Measurements from ENCODE around the gene NFIC.
A peak's percentile ranks its signal among the peaks of the same experiment; 100 is the strongest.
"Not testable (repeated sequence)": the region's sequence is repeated elsewhere in the genome, so short reads cannot be mapped to it uniquely, and the experiment has no call there.

NFIC gene

GRCh38 chr19:3365836-3366752 is at the start of gene NFIC:
NFIC (plus strand) TSS chr19:3366583; CDS start chr19:3366637, 54 bp downstream.
- no peak for DNase-seq (ENCODE audit: low spot score)

- DNase-seq (ENCODE audit: low spot score) = no peak
Measured at GRCh38 chr19:3316659-3317207, 49.6 kb upstream of the NFIC start.

- no peak for DNase-seq (ENCODE audit: low spot score)
Measured at GRCh38 chr19:3319643-3320353, 46.6 kb upstream of the NFIC start.

- DNase-seq (ENCODE audit: low spot score) = no peak
Measured at GRCh38 chr19:3320354-3320670, 46.1 kb upstream of the NFIC start.

GRCh38 chr19:3320853-3321252 is 45.5 kb upstream of the NFIC start:
- DNase-seq (ENCODE audit: low spot score) = no peak

GRCh38 chr19:3321696-3322095 is 44.7 kb upstream of the NFIC start:
- no peak for DNase-seq (ENCODE audit: low spot score)

GRCh38 chr19:3322199-3322978 is 44.0 kb upstream of the NFIC start:
- no peak for DNase-seq (ENCODE audit: low spot score)

- DNase-seq (ENCODE audit: low spot score) = no peak
Measured at GRCh38 chr19:3323026-3323425, 43.4 kb upstream of the NFIC start.

GRCh38 chr19:3323658-3324057 is 42.7 kb upstream of the NFIC start:
- no peak for DNase-seq (ENCODE audit: low spot score)

- DNase-seq (ENCODE audit: low spot score) = peak; percentile 70
Measured at GRCh38 chr19:3324405-3324856, 42.0 kb upstream of the NFIC start.

- DNase-seq (ENCODE audit: low spot score) = no peak
Measured at GRCh38 chr19:3325451-3325850, 40.9 kb upstream of the NFIC start.

GRCh38 chr19:3328743-3329142 is 37.6 kb upstream of the NFIC start:
- no peak for DNase-seq (ENCODE audit: low spot score)

- DNase-seq (ENCODE audit: low spot score) = no peak
Measured at GRCh38 chr19:3330047-3330446, 36.3 kb upstream of the NFIC start.

GRCh38 chr19:3332232-3332631 is 34.2 kb upstream of the NFIC start:
- not testable (repeated sequence) for DNase-seq (ENCODE audit: low spot score)

- DNase-seq (ENCODE audit: low spot score) = no peak
Measured at GRCh38 chr19:3333020-3333583, 33.3 kb upstream of the NFIC start.

- no peak for DNase-seq (ENCODE audit: low spot score)
Measured at GRCh38 chr19:3333662-3334061, 32.7 kb upstream of the NFIC start.

GRCh38 chr19:3334749-3335430 is 31.5 kb upstream of the NFIC start:
- not testable (repeated sequence) for DNase-seq (ENCODE audit: low spot score)

- no peak for DNase-seq (ENCODE audit: low spot score)
Measured at GRCh38 chr19:3335431-3336350, 30.7 kb upstream of the NFIC start.

GRCh38 chr19:3336351-3336679 is 30.1 kb upstream of the NFIC start:
- DNase-seq (ENCODE audit: low spot score) = no peak

Data from ecto neural progenitor cell (in vitro differentiated cells).